ENCODE data around the gene NID1.

- TF ChIP-seq CTCF (IDR thresholded peaks at IDR 0.05 in 8 of 11, conservative IDR thresholded peaks at IDR 0.05 in 3 of 11): no peak
- no peak for TF ChIP-seq POLR2A (IDR thresholded peaks at IDR 0.05)
- TF ChIP-seq POLR2AphosphoS5 (IDR thresholded peaks at IDR 0.05): peak in 2 of 3 donors; percentile 12 to 18
These were observed 39.1 kb downstream of the NID1 start for GRCh38 chr1:236025836-236026235.

Data from spleen (tissue), 7 donors.